ENCODE measurements around the gene TYRO3. TPM values are rescaled to one million over a fixed set of nuclear protein-coding genes. Genes with fewer than 3 reads are reported as not detected.
"Not testable (repeated sequence)": the region's sequence is repeated elsewhere in the genome, so short reads cannot be mapped to it uniquely, and the experiment has no call there.

The TYRO3 gene
- total RNA-seq, 8 experiments from 2014 or later, result 11.8 to 33.2 (median 15.7) TPM

GRCh38 chr15:41581110-41581509, 22.1 kb downstream of the TYRO3 start:
- Histone ChIP-seq H3K4me1 (replicated peaks in 1 of 2) (peaks cover 0 to 3% of the 10 kb centered on the region in 2 donors), H3K27ac (no peak overlapping the region), H3K4me3 (no peak overlapping the region)
- WGBS, 10 experiments, result 20 to 100% (median 69%) methylated on average over 1 to 2 of the region's 2 CpGs; no CpG with 5 or more reads in 4 of the 10 experiments
- in situ Hi-C loops (cut with MboI; ENCODE audit: low pct_unique_long_range_greater_than_20kb in 2 of 9, low sequenced_read_pairs in 9 of 9, unreplicated experiment in 9 of 9), result no loop called here
- ATAC-seq (replicated peaks in 6 of 8), result no peak

- in situ Hi-C loops (cut with MboI; ENCODE audit: low pct_unique_long_range_greater_than_20kb in 2 of 9, low sequenced_read_pairs in 9 of 9, unreplicated experiment in 9 of 9), result no loop called here
- ATAC-seq (replicated peaks in 6 of 8), result no peak
- Histone ChIP-seq H3K4me1 (replicated peaks in 1 of 2) (peaks cover 0 to 3% of the 10 kb centered on the region in 2 donors), H3K4me3 (no peak overlapping the region), H3K27ac (no peak overlapping the region)
- 70 to 100% (median 94%) methylated on average over 1 to 5 of the region's 6 CpGs; no CpG with 5 or more reads in 4 of the 10 experiments for WGBS, 10 experiments
These were observed 24.8 kb downstream of the TYRO3 start for GRCh38 chr15:41583795-41584194.

- Histone ChIP-seq H3K4me1 (replicated peaks in 1 of 2) (peaks cover 0 to 3% of the 10 kb centered on the region in 2 donors), H3K4me3 (no peak overlapping the region), H3K27ac (no peak overlapping the region)
- WGBS, 10 experiments, result 69 to 100% (median 93%) methylated on average over 1 to 7 of the region's 7 CpGs; no CpG with 5 or more reads in 1 of the 10 experiments
- in situ Hi-C loops (cut with MboI; ENCODE audit: low pct_unique_long_range_greater_than_20kb in 2 of 9, low sequenced_read_pairs in 9 of 9, unreplicated experiment in 9 of 9), result no loop called here
- peak in 1 of 8 experiments; percentile 2 for ATAC-seq (replicated peaks in 6 of 8)
These were observed 25.7 kb downstream of the TYRO3 start for GRCh38 chr15:41584636-41585126.

GRCh38 chr15:41585127-41586047, 26.4 kb downstream of the TYRO3 start:
- ATAC-seq (replicated peaks in 6 of 8), result peak; percentile 78 to 92 (median 86)
- 0 to 76% (median 12%) methylated on average over 2 to 14 of the region's 78 CpGs for WGBS, 10 experiments
- H3K27ac ChIP-seq, result no peak overlapping the region
- H3K4me1 ChIP-seq (replicated peaks in 1 of 2), result peaks cover 0 to 3% of the 10 kb centered on the region in 2 donors
- in situ Hi-C loops (cut with MboI; ENCODE audit: low pct_unique_long_range_greater_than_20kb in 2 of 9, low sequenced_read_pairs in 9 of 9, unreplicated experiment in 9 of 9), result no loop called here
- peak overlapping the region in 4 of 5 donors; percentile 3 to 28 (median 18) for H3K4me3 ChIP-seq

GRCh38 chr15:41586531-41587282, 27.7 kb downstream of the TYRO3 start:
- WGBS, 10 experiments, result 79 to 100% (median 92%) methylated on average over 1 to 14 of the region's 14 CpGs; no CpG with 5 or more reads in 2 of the 10 experiments
- H3K4me3 ChIP-seq; in situ Hi-C loops (cut with MboI; ENCODE audit: low pct_unique_long_range_greater_than_20kb in 2 of 9, low sequenced_read_pairs in 9 of 9, unreplicated experiment in 9 of 9); H3K27ac ChIP-seq; H3K4me1 ChIP-seq (replicated peaks in 1 of 2); ATAC-seq (replicated peaks in 6 of 8): not testable (repeated sequence)

GRCh38 chr15:41589018-41589417, 30.0 kb downstream of the TYRO3 start:
- H3K4me1 ChIP-seq (replicated peaks in 1 of 2); ATAC-seq (replicated peaks in 6 of 8); H3K4me3 ChIP-seq; in situ Hi-C loops (cut with MboI; ENCODE audit: low pct_unique_long_range_greater_than_20kb in 2 of 9, low sequenced_read_pairs in 9 of 9, unreplicated experiment in 9 of 9); H3K27ac ChIP-seq: not testable (repeated sequence)
- 0 to 94% (median 65%) methylated on average over 1 to 4 of the region's 4 CpGs; no CpG with 5 or more reads in 2 of the 10 experiments for WGBS, 10 experiments

GRCh38 chr15:41589571-41589970, 30.6 kb downstream of the TYRO3 start:
- in situ Hi-C loops (cut with MboI; ENCODE audit: low pct_unique_long_range_greater_than_20kb in 2 of 9, low sequenced_read_pairs in 9 of 9, unreplicated experiment in 9 of 9); H3K4me1 ChIP-seq (replicated peaks in 1 of 2); H3K4me3 ChIP-seq; ATAC-seq (replicated peaks in 6 of 8); H3K27ac ChIP-seq: not testable (repeated sequence)
- 38 to 88% (median 78%) methylated on average over 1 to 2 of the region's 2 CpGs; no CpG with 5 or more reads in 4 of the 10 experiments for WGBS, 10 experiments

- H3K4me1 ChIP-seq (replicated peaks in 1 of 2); H3K4me3 ChIP-seq; H3K27ac ChIP-seq; in situ Hi-C loops (cut with MboI; ENCODE audit: low pct_unique_long_range_greater_than_20kb in 2 of 9, low sequenced_read_pairs in 9 of 9, unreplicated experiment in 9 of 9); ATAC-seq (replicated peaks in 6 of 8): not testable (repeated sequence)
- 33 to 100% (median 68%) methylated on average over 1 to 6 of the region's 6 CpGs; no CpG with 5 or more reads in 2 of the 10 experiments for WGBS, 10 experiments
These were observed 32.2 kb downstream of the TYRO3 start for GRCh38 chr15:41591217-41591616.

- ATAC-seq (replicated peaks in 6 of 8); H3K4me3 ChIP-seq; H3K4me1 ChIP-seq (replicated peaks in 1 of 2); in situ Hi-C loops (cut with MboI; ENCODE audit: low pct_unique_long_range_greater_than_20kb in 2 of 9, low sequenced_read_pairs in 9 of 9, unreplicated experiment in 9 of 9); H3K27ac ChIP-seq: not testable (repeated sequence)
- WGBS, 10 experiments, result 83 to 100% (median 91%) methylated on average over 2 to 8 of the region's 8 CpGs
These were observed 33.7 kb downstream of the TYRO3 start for GRCh38 chr15:41592718-41593117.

GRCh38 chr15:41594801-41595746, 36.1 kb downstream of the TYRO3 start:
- H3K27ac ChIP-seq, result no peak overlapping the region
- H3K4me1 ChIP-seq (replicated peaks in 1 of 2), result peaks cover 3 to 8% of the 10 kb centered on the region in 2 donors
- peak; percentile 55 to 97 (median 94) for ATAC-seq (replicated peaks in 6 of 8)
- H3K4me3 ChIP-seq, result no peak overlapping the region
- in situ Hi-C loops (cut with MboI; ENCODE audit: low pct_unique_long_range_greater_than_20kb in 2 of 9, low sequenced_read_pairs in 9 of 9, unreplicated experiment in 9 of 9), result no loop called here
- WGBS, 10 experiments, result 17 to 100% (median 65%) methylated on average over 1 to 9 of the region's 10 CpGs; no CpG with 5 or more reads in 1 of the 10 experiments

GRCh38 chr15:41596972-41597371, 38.0 kb downstream of the TYRO3 start:
- H3K4me1 ChIP-seq (replicated peaks in 1 of 2), result peaks cover 3 to 8% of the 10 kb centered on the region in 2 donors
- no peak for ATAC-seq (replicated peaks in 6 of 8)
- 30 to 100% (median 88%) methylated on average over 1 to 4 of the region's 4 CpGs for WGBS, 10 experiments
- in situ Hi-C loops (cut with MboI; ENCODE audit: low pct_unique_long_range_greater_than_20kb in 2 of 9, low sequenced_read_pairs in 9 of 9, unreplicated experiment in 9 of 9), result no loop called here
- no peak overlapping the region for H3K27ac ChIP-seq
- no peak overlapping the region for H3K4me3 ChIP-seq

- Histone ChIP-seq H3K27ac (no peak overlapping the region), H3K4me3 (no peak overlapping the region), H3K4me1 (replicated peaks in 1 of 2) (peaks cover 3 to 8% of the 10 kb centered on the region in 2 donors)
- in situ Hi-C loops (cut with MboI; ENCODE audit: low pct_unique_long_range_greater_than_20kb in 2 of 9, low sequenced_read_pairs in 9 of 9, unreplicated experiment in 9 of 9), result no loop called here
- no peak for ATAC-seq (replicated peaks in 6 of 8)
- WGBS, 10 experiments, result 73 to 100% (median 92%) methylated on average over 2 to 4 of the region's 5 CpGs; no CpG with 5 or more reads in 4 of the 10 experiments
These were observed 38.8 kb downstream of the TYRO3 start for GRCh38 chr15:41597787-41598186.
